A673 (cell line): ENCODE measurements around the gene FYTTD1. TPM values are rescaled to one million over a fixed set of nuclear protein-coding genes. Genes with fewer than 3 reads are reported as not detected.

Experiments
- BruUV-seq: library from RNA; stranded (reverse); fragments of 400-500 nt; replicated peaks from 2 replicates; lab custom pipeline; 2021; lab: Mats Ljungman, UMichigan
- CTCF ChIA-PET: fragments of 300-600 bp; sonication (Branson Sonifier 250); formaldehyde crosslinking; loops from one replicate; lab custom pipeline; 2022; ENCODE audit warnings: antibody characterized with exemption; lab: Charles Lee
- POLR2A ChIA-PET: fragments of 300-600 bp; sonication (Branson Sonifier 250); formaldehyde crosslinking; loops from one replicate; lab custom pipeline; 2022; ENCODE audit warnings: antibody characterized with exemption; ENCODE audit not compliant: low non-redundant PET; lab: Charles Lee
- DNase-seq: peaks from one replicate; pipeline ENCODE4 v3.0.0-alpha.2; 2015; ENCODE audit warnings: low spot score
- H3K27ac ChIP-seq: fragments of 200-600 bp; sonication (generic); 2 replicates; pipeline ENCODE4 v1.5.1; 2016; ENCODE audit warnings: mixed run types, low read depth, mild to moderate bottlenecking, mixed read lengths, antibody characterized with exemption, low read length; ENCODE audit not compliant: poor library complexity, severe bottlenecking
- H3K27me3 ChIP-seq: fragments of 200-600 bp; sonication (generic); replicated peaks from 2 replicates; pipeline ENCODE4 v1.6.1; 2017; ENCODE audit warnings: mixed run types, low read depth, mild to moderate bottlenecking, mixed read lengths, antibody characterized with exemption, low read length; ENCODE audit not compliant: insufficient read depth, poor library complexity
- H3K36me3 ChIP-seq: fragments of 200-600 bp; sonication (generic); 2 replicates; pipeline ENCODE4 v1.6.1; 2016; ENCODE audit warnings: mixed run types, mild to moderate bottlenecking, mixed read lengths, antibody characterized with exemption, low read length; ENCODE audit not compliant: insufficient read depth, poor library complexity, severe bottlenecking
- H3K4me1 ChIP-seq: fragments of 200-600 bp; sonication (generic); 2 replicates; pipeline ENCODE4 v1.6.1; 2017; ENCODE audit warnings: mixed run types, mild to moderate bottlenecking, mixed read lengths, antibody characterized with exemption, low read length; ENCODE audit not compliant: insufficient read depth, poor library complexity, severe bottlenecking
- H3K4me3 ChIP-seq: fragments of 200-600 bp; sonication (generic); 2 replicates; pipeline ENCODE4 v1.5.1; 2016; ENCODE audit warnings: low read depth, mixed run types, mild to moderate bottlenecking, mixed read lengths, low read length; ENCODE audit not compliant: poor library complexity, severe bottlenecking
- H3K9me3 ChIP-seq: fragments of 200-600 bp; sonication (generic); 2 replicates; pipeline ENCODE4 v1.6.1; 2016; ENCODE audit warnings: mixed run types, low read depth, mild to moderate bottlenecking, mixed read lengths, antibody characterized with exemption, low read length; ENCODE audit not compliant: poor library complexity, severe bottlenecking
- CTCF ChIP-seq: fragments of 300-800, 200-600 bp; sonication (generic); conservative IDR thresholded peaks from 2 replicates; pipeline ENCODE4 v1.5.1; 2017; ENCODE audit warnings: low read depth, mild to moderate bottlenecking, antibody characterized with exemption, low read length, moderate library complexity, mixed read lengths
- EZH2 ChIP-seq: fragments of 200-600 bp; sonication (generic); IDR thresholded peaks from 2 replicates; pipeline ENCODE4 v1.6.1; 2017; ENCODE audit warnings: borderline replicate concordance, low read depth, mild to moderate bottlenecking, mixed read lengths, antibody characterized with exemption, low read length; ENCODE audit not compliant: poor library complexity, severe bottlenecking
- intact Hi-C: fragments of 100-400 bp; cut with micrococcal nuclease; formaldehyde crosslinking; loops from one replicate; pipeline ENCODE4 v1.10.0; 2022; ENCODE audit not compliant: unreplicated experiment
- total RNA-seq: library from RNA; stranded (reverse); gene quantifications from 2 replicates; pipeline ENCODE4 v1.2.3, GENCODE V29; 2021

Gene FYTTD1
- total RNA-seq, 1 experiment from 2014 or later = 89.7 TPM

GRCh38 chr3:197800379-197800778, 50.7 kb downstream of the FYTTD1 start:
- BruUV-seq = no TSS peak
- DNase-seq = no peak

GRCh38 chr3:197801891-197802778, 52.5 kb downstream of the FYTTD1 start:
- DNase-seq = peak; percentile 67
- Histone ChIP-seq H3K4me1 (peaks cover 11% of the 10 kb centered on the region), H3K4me3 (no peak overlapping the region), H3K27ac (peak overlapping the region; percentile 49), H3K27me3 (no peaks in the 10 kb centered on the region), H3K36me3 (no peaks in the 10 kb centered on the region), H3K9me3 (no peaks in the 10 kb centered on the region)
- TF ChIP-seq EZH2 = no peak
- peak; percentile 62 for TF ChIP-seq CTCF
- intact Hi-C loops = no loop called here
- ChIA-PET POLR2A (interaction anchor here (1.1 kb wide), 1 partner anchor 11 kb away, joined by 4 read pairs; the partner anchor contains the start of gene LRCH3), CTCF (no interaction called here)
- no TSS peak for BruUV-seq

More at GRCh38 chr3:197800379-197800778, 50.7 kb downstream of the FYTTD1 start:
- H3K9me3 ChIP-seq = no peaks in the 10 kb centered on the region
- H3K27me3 ChIP-seq = no peaks in the 10 kb centered on the region
- intact Hi-C loops = no loop called here
- TF ChIP-seq EZH2 (no peak), CTCF (no peak)
- POLR2A ChIA-PET = no interaction called here
- H3K27ac ChIP-seq = no peak overlapping the region
- H3K4me1 ChIP-seq = peaks cover 11% of the 10 kb centered on the region
- no peak overlapping the region for H3K4me3 ChIP-seq
- H3K36me3 ChIP-seq = no peaks in the 10 kb centered on the region
- CTCF ChIA-PET = no interaction called here

GRCh38 chr3:197802779-197803459, 53.2 kb downstream of the FYTTD1 start:
- Histone ChIP-seq H3K4me1 (peaks cover 15% of the 10 kb centered on the region), H3K27ac (peak overlapping the region; percentile 49), H3K4me3 (no peak overlapping the region), H3K36me3 (no peaks in the 10 kb centered on the region), H3K9me3 (no peaks in the 10 kb centered on the region), H3K27me3 (no peaks in the 10 kb centered on the region)
- BruUV-seq = no TSS peak
- peak; percentile 30 for DNase-seq
- ChIA-PET CTCF (no interaction called here), POLR2A (no interaction called here)
- intact Hi-C loops = no loop called here
- TF ChIP-seq EZH2 (no peak), CTCF (no peak)
